HepG2 (cell line): ENCODE measurements around the gene SYVN1. TPM values are rescaled to one million over a fixed set of nuclear protein-coding genes. Genes with fewer than 3 reads are reported as not detected.

Experiments used
- ADNP ChIP-seq: sonication (generic); formaldehyde crosslinking; IDR thresholded peaks from 2 replicates; pipeline ENCODE4 v1.4.0; 2020; ENCODE audit warnings: missing genetic modification reagents
- CBFB ChIP-seq: sonication (generic); formaldehyde crosslinking; IDR thresholded peaks from 2 replicates; pipeline ENCODE4 v1.4.0; 2020; ENCODE audit warnings: missing genetic modification reagents
- CHD2 ChIP-seq: IDR thresholded peaks from 2 replicates; pipeline ENCODE4 v1.6.1; 2011; ENCODE audit warnings: low read depth, low read length, improper control_type of control experiment
- CREM ChIP-seq, 2 experiments: sonication (generic) in 1 of 2; formaldehyde crosslinking in 1 of 2; IDR thresholded peaks; 2 replicates each; pipeline versions ENCODE4 v1.4.0 to v1.6.1; 2016 to 2020; ENCODE audit warnings: antibody characterized with exemption in 1 of 2, mild to moderate bottlenecking in 1 of 2, missing genetic modification reagents in 1 of 2
- HHEX ChIP-seq: IDR thresholded peaks from 2 replicates; pipeline ENCODE4 v1.6.1; 2016; ENCODE audit warnings: control low read depth
- KLF11 ChIP-seq: IDR thresholded peaks from 2 replicates; pipeline ENCODE4 v1.6.1; 2016; ENCODE audit warnings: missing compliant biosample characterization
- KLF12 ChIP-seq: sonication (generic); formaldehyde crosslinking; IDR thresholded peaks from 2 replicates; pipeline ENCODE4 v1.4.0; 2020; ENCODE audit warnings: missing genetic modification reagents, borderline replicate concordance
- ONECUT2 ChIP-seq: sonication (generic); formaldehyde crosslinking; IDR thresholded peaks from 2 replicates; pipeline ENCODE4 v1.4.0; 2020; ENCODE audit warnings: missing genetic modification reagents
- ZEB1 ChIP-seq: IDR thresholded peaks from 2 replicates; pipeline ENCODE4 v1.6.1; 2012; ENCODE audit warnings: mild to moderate bottlenecking, low read depth, inconsistent platforms; ENCODE audit not compliant: insufficient replicate concordance
- ZNF12 ChIP-seq: sonication (generic); formaldehyde crosslinking; IDR thresholded peaks from 2 replicates; pipeline ENCODE4 v1.5.0; 2020; ENCODE audit warnings: missing genetic modification reagents
- ZNF768 ChIP-seq: sonication (generic); formaldehyde crosslinking; IDR thresholded peaks from 2 replicates; pipeline ENCODE4 v1.4.0; 2020; ENCODE audit warnings: missing genetic modification reagents
- ZNF773 ChIP-seq: sonication (generic); formaldehyde crosslinking; IDR thresholded peaks from 2 replicates; pipeline ENCODE4 v1.4.0; 2020; ENCODE audit warnings: missing genetic modification reagents, borderline replicate concordance
- polyA plus RNA-seq, 8 experiments: library from polyadenylated mRNA; depleted of rRNA in 3 of 8; stranded (reverse) in 7 of 8; unstranded in 1 of 8; fragments of >200 nt; fragmentation: Illumina TruSeq in 4 of 8; extraction: Trizol in 4 of 8; gene quantifications; 2 replicates each; pipeline versions ENCODE4 v1.2.1 to v1.2.3, GENCODE V29; 2011 to 2016; ENCODE audit warnings: low read depth in 4 of 8, missing spikeins in 1 of 8, mixed read lengths in 1 of 8; ENCODE audit not compliant: insufficient read depth in 1 of 8
- total RNA-seq, 5 experiments: library from RNA; depleted of rRNA; stranded (reverse); fragments of >200 nt; fragmentation: Illumina TruSeq; extraction: Trizol; gene quantifications; 2 replicates each; pipeline ENCODE4 v1.2.3, GENCODE V29; 2016; ENCODE audit warnings: low read depth in 1 of 5
- TF ChIP-seq, protein P1 (sequence below): sonication (generic); formaldehyde crosslinking; conservative IDR thresholded peaks from 2 replicates; pipeline ENCODE4 v1.4.0; 2020; ENCODE audit warnings: missing genetic modification reagents
- TF ChIP-seq, protein P2 (sequence below): sonication (generic); formaldehyde crosslinking; IDR thresholded peaks from 2 replicates; pipeline ENCODE4 v1.4.0; 2020; ENCODE audit warnings: missing genetic modification reagents
- TF ChIP-seq, protein P3 (sequence below): sonication (generic); formaldehyde crosslinking; IDR thresholded peaks from 2 replicates; pipeline ENCODE4 v1.4.0; 2020; ENCODE audit warnings: mild to moderate bottlenecking, missing genetic modification reagents

Gene SYVN1
- total and polyA plus RNA-seq, 2 of the 13 experiments (the other 11 are each of a cell fraction or from before 2014, with no cell fraction given): 10.3 to 22.5 TPM

DNA sequence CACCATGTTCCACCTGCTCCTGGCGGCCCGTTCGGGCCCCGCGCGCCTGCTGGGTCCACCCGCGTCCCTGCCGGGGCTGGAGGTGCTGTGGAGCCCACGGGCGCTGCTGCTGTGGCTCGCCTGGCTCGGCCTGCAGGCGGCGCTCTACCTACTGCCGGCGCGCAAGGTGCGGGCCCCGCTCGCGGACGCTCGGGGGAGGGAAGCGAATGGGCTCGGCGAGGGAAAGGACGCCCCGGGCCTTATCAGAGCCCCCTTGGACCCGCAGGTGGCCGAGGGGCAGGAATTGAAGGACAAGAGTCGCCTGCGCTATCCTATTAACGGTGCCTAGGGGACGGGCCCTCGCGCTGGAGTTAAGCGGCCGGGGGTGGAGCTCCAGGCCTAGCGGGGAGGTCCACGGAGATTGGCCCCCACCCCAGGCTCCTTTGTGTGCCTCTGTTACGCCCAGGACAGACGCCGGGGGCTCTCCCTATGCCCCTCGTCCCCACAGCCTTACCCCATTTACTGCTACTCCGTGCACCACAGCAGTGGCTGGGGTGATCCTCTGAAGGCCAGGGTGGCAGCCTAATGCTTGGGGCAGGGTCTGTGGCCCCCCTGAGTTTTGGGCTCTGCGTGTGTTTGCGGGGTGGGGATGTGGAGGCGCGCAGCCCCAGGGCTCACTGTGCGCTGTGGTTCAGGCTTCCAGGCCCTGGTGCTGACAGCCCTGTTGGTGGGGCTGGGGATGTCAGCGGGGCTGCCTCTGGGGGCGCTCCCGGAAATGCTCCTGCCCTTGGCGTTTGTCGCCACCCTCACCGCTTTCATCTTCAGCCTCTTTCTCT, 21.6 kb downstream of the SYVN1 start (continued):
- TF ChIP-seq, protein P1, sequence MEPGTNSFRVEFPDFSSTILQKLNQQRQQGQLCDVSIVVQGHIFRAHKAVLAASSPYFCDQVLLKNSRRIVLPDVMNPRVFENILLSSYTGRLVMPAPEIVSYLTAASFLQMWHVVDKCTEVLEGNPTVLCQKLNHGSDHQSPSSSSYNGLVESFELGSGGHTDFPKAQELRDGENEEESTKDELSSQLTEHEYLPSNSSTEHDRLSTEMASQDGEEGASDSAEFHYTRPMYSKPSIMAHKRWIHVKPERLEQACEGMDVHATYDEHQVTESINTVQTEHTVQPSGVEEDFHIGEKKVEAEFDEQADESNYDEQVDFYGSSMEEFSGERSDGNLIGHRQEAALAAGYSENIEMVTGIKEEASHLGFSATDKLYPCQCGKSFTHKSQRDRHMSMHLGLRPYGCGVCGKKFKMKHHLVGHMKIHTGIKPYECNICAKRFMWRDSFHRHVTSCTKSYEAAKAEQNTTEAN: no peak
- TF ChIP-seq KLF11 (CRISPR knock-in tag) (no peak), KLF12 (CRISPR knock-in tag) (peak; percentile 55; the same call in 1 of the 2 replicates), ZNF773 (CRISPR knock-in tag) (peak; percentile 30; the same call in 1 of the 2 replicates), HHEX (CRISPR knock-in tag) (no peak), ADNP (CRISPR knock-in tag) (peak; percentile 79), ONECUT2 (CRISPR knock-in tag) (no peak), ZNF768 (0 out of 2 replicates have a peak, but pooled peaks have one; percentile 61), CHD2 (no peak), CBFB (CRISPR knock-in tag) (peak; percentile 49), CREM (IDR thresholded peaks at IDR 0.05) (no peak), CREM (CRISPR knock-in tag; IDR thresholded peaks at IDR 0.05) (no peak), ZEB1 (peak; percentile 57), ZNF12 (CRISPR knock-in tag) (0 out of 2 replicates have a peak, but pooled peaks have one; percentile 25)
- TF ChIP-seq, protein P2, sequence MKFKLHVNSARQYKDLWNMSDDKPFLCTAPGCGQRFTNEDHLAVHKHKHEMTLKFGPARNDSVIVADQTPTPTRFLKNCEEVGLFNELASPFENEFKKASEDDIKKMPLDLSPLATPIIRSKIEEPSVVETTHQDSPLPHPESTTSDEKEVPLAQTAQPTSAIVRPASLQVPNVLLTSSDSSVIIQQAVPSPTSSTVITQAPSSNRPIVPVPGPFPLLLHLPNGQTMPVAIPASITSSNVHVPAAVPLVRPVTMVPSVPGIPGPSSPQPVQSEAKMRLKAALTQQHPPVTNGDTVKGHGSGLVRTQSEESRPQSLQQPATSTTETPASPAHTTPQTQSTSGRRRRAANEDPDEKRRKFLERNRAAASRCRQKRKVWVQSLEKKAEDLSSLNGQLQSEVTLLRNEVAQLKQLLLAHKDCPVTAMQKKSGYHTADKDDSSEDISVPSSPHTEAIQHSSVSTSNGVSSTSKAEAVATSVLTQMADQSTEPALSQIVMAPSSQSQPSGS (CRISPR knock-in tag): peak; percentile 60; the same call in 1 of the 2 replicates
- TF ChIP-seq, protein P3, sequence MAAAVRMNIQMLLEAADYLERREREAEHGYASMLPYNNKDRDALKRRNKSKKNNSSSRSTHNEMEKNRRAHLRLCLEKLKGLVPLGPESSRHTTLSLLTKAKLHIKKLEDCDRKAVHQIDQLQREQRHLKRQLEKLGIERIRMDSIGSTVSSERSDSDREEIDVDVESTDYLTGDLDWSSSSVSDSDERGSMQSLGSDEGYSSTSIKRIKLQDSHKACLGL (CRISPR knock-in tag): peak; percentile 41; the same call in 1 of the 2 replicates
